HG03571 (cell line): Measurements from ENCODE around the gene PDLIM3.
"Not testable (repeated sequence)": the region's sequence is repeated elsewhere in the genome, so short reads cannot be mapped to it uniquely, and the experiment has no call there.

Experiments
- ATAC-seq: cut with Tn5 transposase; IDR thresholded peaks from one replicate; pipeline ENCODE4 v1.9.1; 2021; ENCODE audit not compliant: unreplicated experiment

The PDLIM3 gene

GRCh38 chr4:185522451-185522850, 12.9 kb downstream of the PDLIM3 start:
- no peak for ATAC-seq

- no peak for ATAC-seq
These were observed 15.2 kb downstream of the PDLIM3 start for GRCh38 chr4:185520119-185520518.

GRCh38 chr4:185518494-185518893, 16.8 kb downstream of the PDLIM3 start:
- ATAC-seq: no peak

GRCh38 chr4:185518069-185518468, 17.2 kb downstream of the PDLIM3 start:
- no peak for ATAC-seq

- ATAC-seq: no peak
These were observed 20.1 kb downstream of the PDLIM3 start for GRCh38 chr4:185515248-185515647.

- no peak for ATAC-seq
These were observed 21.1 kb downstream of the PDLIM3 start for GRCh38 chr4:185514182-185514697.

- no peak for ATAC-seq
These were observed 21.7 kb downstream of the PDLIM3 start for GRCh38 chr4:185513489-185514181.

- ATAC-seq: no peak
These were observed 22.8 kb downstream of the PDLIM3 start for GRCh38 chr4:185512516-185512915.

GRCh38 chr4:185511243-185511642, 24.1 kb downstream of the PDLIM3 start:
- ATAC-seq: not testable (repeated sequence)

GRCh38 chr4:185510806-185511205, 24.5 kb downstream of the PDLIM3 start:
- ATAC-seq: no peak

GRCh38 chr4:185508181-185508580, 27.1 kb downstream of the PDLIM3 start:
- ATAC-seq: no peak

GRCh38 chr4:185506422-185506821, 28.9 kb downstream of the PDLIM3 start:
- ATAC-seq: no peak

- no peak for ATAC-seq
These were observed 30.9 kb downstream of the PDLIM3 start for GRCh38 chr4:185504098-185505047.

- ATAC-seq: no peak
These were observed 32.9 kb downstream of the PDLIM3 start for GRCh38 chr4:185502386-185502785.

- ATAC-seq: no peak
These were observed 34.7 kb downstream of the PDLIM3 start for GRCh38 chr4:185500576-185500975.

GRCh38 chr4:185500035-185500434, 35.3 kb downstream of the PDLIM3 start:
- no peak for ATAC-seq

- no peak for ATAC-seq
These were observed 46.7 kb downstream of the PDLIM3 start for GRCh38 chr4:185488650-185489049.

GRCh38 chr4:185481401-185481800, 53.9 kb downstream of the PDLIM3 start:
- ATAC-seq: no peak

GRCh38 chr4:185480016-185480732, 55.1 kb downstream of the PDLIM3 start:
- no peak for ATAC-seq

GRCh38 chr4:185479507-185479971, 55.8 kb downstream of the PDLIM3 start:
- ATAC-seq: peak; percentile 95

- no peak for ATAC-seq
These were observed 62.1 kb downstream of the PDLIM3 start for GRCh38 chr4:185473247-185473646.
